ENCODE data around the gene BLMH.

The BLMH gene

DNA sequence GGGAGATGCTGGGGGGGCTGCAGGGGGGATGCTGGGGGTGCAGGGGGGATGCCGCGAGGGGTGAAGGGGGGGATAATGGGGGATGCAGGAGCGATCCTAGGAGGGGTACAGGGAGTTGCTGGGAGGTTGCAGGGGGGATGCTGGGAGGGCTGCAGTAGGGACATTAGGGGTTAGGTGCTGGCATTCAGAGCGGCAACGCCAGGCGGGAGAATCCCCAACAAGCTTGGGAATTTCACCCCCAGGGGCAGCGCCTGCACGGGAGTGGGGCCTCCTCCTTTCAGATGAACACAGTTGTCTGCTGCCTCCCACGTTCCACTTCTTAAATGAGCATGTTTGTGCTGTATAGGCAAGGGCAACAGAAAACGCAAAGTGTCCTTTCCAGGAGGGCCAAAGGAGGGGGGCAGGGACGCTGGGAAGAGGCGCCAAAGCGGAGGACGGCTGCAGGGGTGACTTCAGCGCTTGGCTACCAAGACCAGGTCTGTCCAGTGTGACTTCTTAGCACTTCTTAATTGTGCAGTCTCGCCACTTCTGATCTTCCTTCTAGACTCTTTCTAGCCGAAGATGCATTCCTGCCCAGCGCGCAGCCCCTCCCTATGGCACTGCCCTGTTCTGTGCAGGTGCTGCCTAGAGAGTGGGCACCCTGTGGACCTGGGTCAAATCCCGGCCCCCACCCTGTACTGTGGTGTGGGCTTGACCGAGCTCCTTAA lies 54.3 kb downstream of the BLMH start:
- no peaks in the 10 kb centered on the region for H3K36me3 ChIP-seq (ENCODE audit: control insufficient read depth, insufficient read depth, low read length)
- H3K9ac ChIP-seq, result no peak overlapping the region
- no peak for TF ChIP-seq CTCF (IDR thresholded peaks at IDR 0.05)
- H3K4me2 ChIP-seq (ENCODE audit: low read length), result no peak overlapping the region
- H3K79me2 ChIP-seq, result peaks cover 18% of the 10 kb centered on the region
- peak overlapping the region; percentile 75 for H2AFZ ChIP-seq
- no peak overlapping the region for H3K4me3 ChIP-seq (ENCODE audit: low read depth, low read length)
- H3K4me1 ChIP-seq, result peaks cover 28% of the 10 kb centered on the region
- H3K27me3 ChIP-seq (ENCODE audit: control insufficient read depth, insufficient read depth, low read length), result no peaks in the 10 kb centered on the region
- H3K27ac ChIP-seq, result no peak overlapping the region
- H3K9me3 ChIP-seq (ENCODE audit: control insufficient read depth, low read length), result no peaks in the 10 kb centered on the region

DNA sequence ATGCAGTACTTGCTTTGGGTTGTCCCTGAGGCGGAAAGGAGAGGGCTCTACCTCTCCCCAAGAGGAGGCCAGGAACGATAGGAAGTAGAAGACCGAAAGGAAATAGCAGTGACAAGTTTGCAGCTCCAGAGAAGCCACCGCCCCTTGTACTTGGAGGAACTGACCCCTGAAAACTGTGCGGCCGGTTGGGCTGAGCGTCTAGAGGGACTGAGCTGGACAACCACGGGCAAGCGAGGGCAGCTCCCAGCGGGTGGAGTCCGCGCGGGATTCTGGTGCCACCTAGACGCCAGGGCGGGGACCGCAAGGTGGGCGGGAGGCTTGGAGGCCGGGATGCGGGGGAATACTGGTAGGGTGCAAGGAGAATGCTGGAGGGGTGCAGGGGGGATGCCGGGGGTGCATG lies 55.0 kb downstream of the BLMH start:
- no peaks in the 10 kb centered on the region for H3K9me3 ChIP-seq (ENCODE audit: control insufficient read depth, low read length)
- peaks cover 18% of the 10 kb centered on the region for H3K79me2 ChIP-seq
- no peak overlapping the region for H3K9ac ChIP-seq
- peak overlapping the region; percentile 58 for H3K4me2 ChIP-seq (ENCODE audit: low read length)
- H3K27me3 ChIP-seq (ENCODE audit: control insufficient read depth, insufficient read depth, low read length), result no peaks in the 10 kb centered on the region
- peak; percentile 67 for TF ChIP-seq CTCF (IDR thresholded peaks at IDR 0.05)
- peak overlapping the region; percentile 95 for H2AFZ ChIP-seq
- H3K4me3 ChIP-seq (ENCODE audit: low read depth, low read length), result peak overlapping the region; percentile 33
- peaks cover 28% of the 10 kb centered on the region for H3K4me1 ChIP-seq
- no peak overlapping the region for H3K27ac ChIP-seq
- no peaks in the 10 kb centered on the region for H3K36me3 ChIP-seq (ENCODE audit: control insufficient read depth, insufficient read depth, low read length)

DNA sequence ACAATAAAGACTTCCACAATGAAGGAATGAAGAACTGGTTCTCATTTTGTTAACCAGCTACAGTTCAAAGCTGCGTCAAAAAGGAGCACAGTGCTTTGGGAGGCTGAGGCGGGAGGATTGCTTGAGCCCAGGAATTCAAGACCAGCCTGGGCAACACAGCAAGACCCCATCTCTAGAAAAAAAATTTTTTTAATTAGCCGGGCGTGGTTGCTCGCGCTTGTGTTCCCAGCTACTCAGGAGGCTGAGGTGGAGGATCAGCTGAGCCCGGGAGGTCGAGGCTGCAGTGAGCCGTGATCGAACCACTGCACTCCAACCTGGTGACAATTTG lies 55.5 kb downstream of the BLMH start:
- H3K4me1 ChIP-seq, result peaks cover 28% of the 10 kb centered on the region
- H3K36me3 ChIP-seq (ENCODE audit: control insufficient read depth, insufficient read depth, low read length), result no peaks in the 10 kb centered on the region
- H3K27me3 ChIP-seq (ENCODE audit: control insufficient read depth, insufficient read depth, low read length), result no peaks in the 10 kb centered on the region
- H3K9me3 ChIP-seq (ENCODE audit: control insufficient read depth, low read length), result no peaks in the 10 kb centered on the region
- H2AFZ ChIP-seq, result peak overlapping the region; percentile 95
- no peak overlapping the region for H3K9ac ChIP-seq
- peak overlapping the region; percentile 33 for H3K4me3 ChIP-seq (ENCODE audit: low read depth, low read length)
- peak overlapping the region; percentile 75 for H3K4me2 ChIP-seq (ENCODE audit: low read length)
- H3K27ac ChIP-seq, result no peak overlapping the region
- TF ChIP-seq CTCF (IDR thresholded peaks at IDR 0.05), result no peak
- H3K79me2 ChIP-seq, result peaks cover 18% of the 10 kb centered on the region

DNA sequence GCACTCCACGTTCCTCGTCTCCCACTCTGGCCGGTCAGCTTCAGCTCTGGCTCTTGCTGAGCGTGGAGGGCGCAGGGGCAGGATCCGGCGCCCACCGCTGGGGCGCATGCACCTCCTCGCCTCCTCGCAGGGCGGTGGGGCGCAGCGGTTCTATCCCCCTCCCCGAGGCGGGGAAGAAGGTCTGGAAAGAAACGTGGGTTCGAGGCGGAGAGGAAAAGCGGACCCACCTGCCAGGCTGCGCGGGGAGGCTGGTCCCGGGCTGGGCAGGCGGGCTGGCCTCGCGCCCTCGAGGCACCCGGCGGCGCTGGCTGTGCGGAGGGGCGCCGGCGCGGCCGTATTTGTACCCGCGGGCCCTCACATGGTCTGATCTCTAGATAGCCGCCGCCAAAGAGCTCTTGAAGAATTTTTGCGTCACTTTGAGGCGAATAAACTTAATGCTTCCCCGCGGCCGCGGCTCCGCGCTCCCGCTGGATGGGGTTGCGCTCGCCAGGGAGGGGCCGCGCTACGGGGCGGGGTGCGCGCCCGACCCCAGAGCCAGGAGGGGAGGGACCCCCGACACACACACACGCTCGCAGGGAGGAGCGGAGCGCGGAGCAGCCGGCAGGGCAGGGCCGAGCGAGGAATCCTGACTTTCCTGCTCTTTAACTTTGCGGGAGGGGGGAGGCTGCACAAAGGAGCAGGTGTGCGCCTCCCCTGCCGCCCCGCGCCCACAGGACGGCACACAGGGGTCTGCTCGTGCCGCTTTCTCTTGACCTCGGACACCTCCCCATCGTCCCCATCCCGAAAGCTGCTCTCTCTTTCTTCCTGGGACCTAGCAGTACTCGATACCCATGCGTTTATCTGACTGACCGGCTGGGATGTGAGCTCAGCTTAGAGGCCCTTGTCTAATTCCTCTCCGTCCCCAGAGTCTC lies 56.1 kb downstream of the BLMH start, which contains the start of gene SLC6A4:
Gene SLC6A4 (minus strand): TSS at position 312 of the 911 bp plus-strand sequence. CDS start 13,739 bp downstream, outside the sequence.
- Histone ChIP-seq H2AFZ (peak within 1 kb of the TSS; percentile 95), H3K27me3 (ENCODE audit: control insufficient read depth, insufficient read depth, low read length) (no peaks in the 10 kb centered on the region), H3K9ac (no peak within 1 kb of the TSS), H3K79me2 (peaks cover 18% of the 10 kb centered on the region), H3K4me1 (peaks cover 28% of the 10 kb centered on the region), H3K9me3 (ENCODE audit: control insufficient read depth, low read length) (no peaks in the 10 kb centered on the region), H3K27ac (no peak within 1 kb of the TSS), H3K4me2 (ENCODE audit: low read length) (peak within 1 kb of the TSS; percentile 75), H3K36me3 (ENCODE audit: control insufficient read depth, insufficient read depth, low read length) (no peaks in the 10 kb centered on the region), H3K4me3 (ENCODE audit: low read depth, low read length) (peak within 1 kb of the TSS; percentile 45)
- no peak for TF ChIP-seq CTCF (IDR thresholded peaks at IDR 0.05)
